K562 (cell line): Measurements from ENCODE around the gene ZNF460. TPM values are rescaled to one million over a fixed set of nuclear protein-coding genes. Genes with fewer than 3 reads are reported as not detected.
A peak's percentile ranks its signal among the peaks of the same experiment; 100 is the strongest.

Experiments
- C11orf30 ChIP-seq: fragments of 450-650 bp; IDR thresholded peaks from 2 replicates; pipeline ENCODE4 v1.6.1; 2016; ENCODE audit warnings: low read depth, mild to moderate bottlenecking
- CREB3 ChIP-seq: fragments of 450-650 bp; conservative IDR thresholded peaks from 2 replicates; pipeline ENCODE4 v1.6.1; 2016; ENCODE audit warnings: missing genetic modification characterization, low read depth, mild to moderate bottlenecking, missing compliant biosample characterization, moderate library complexity
- EP400 ChIP-seq: fragments of 450-650 bp; IDR thresholded peaks from 2 replicates; pipeline ENCODE4 v1.6.1; 2017; ENCODE audit warnings: antibody characterized with exemption, mild to moderate bottlenecking, moderate library complexity
- HMGN3 ChIP-seq: IDR thresholded peaks from 2 replicates; pipeline ENCODE4 v1.6.1; 2011; ENCODE audit warnings: borderline replicate concordance, low read depth, mild to moderate bottlenecking, mixed read lengths, low read length; ENCODE audit not compliant: insufficient read length; ENCODE audit errors: extremely low read depth
- HSF4 ChIP-seq: fragments of 250-450 bp; sonication (Bioruptor Pico); IDR thresholded peaks from 2 replicates; pipeline ENCODE4 v2.1.2; 2022; ENCODE audit warnings: mild to moderate bottlenecking, moderate library complexity, borderline replicate concordance
- MGA ChIP-seq: fragments of 450-650 bp; IDR thresholded peaks from 2 replicates; pipeline ENCODE4 v1.6.1; 2016; ENCODE audit warnings: mild to moderate bottlenecking, moderate library complexity
- SOX6 ChIP-seq: fragments of 450-650 bp; IDR thresholded peaks from 2 replicates; pipeline ENCODE4 v1.6.1; 2014; ENCODE audit warnings: mild to moderate bottlenecking
- ZNF175 ChIP-seq: fragments of 200-800 bp; sonication (Bioruptor generic); IDR thresholded peaks from 2 replicates; pipeline ENCODE4 v1.6.1; 2016; ENCODE audit warnings: low read depth, mild to moderate bottlenecking, missing genetic modification characterization, missing compliant biosample characterization
- ZNF311 ChIP-seq: fragments of 250-450 bp; sonication (Bioruptor Pico); IDR thresholded peaks from 2 replicates; pipeline ENCODE4 v1.4.0; 2020; ENCODE audit warnings: mild to moderate bottlenecking, moderate library complexity
- polyA plus RNA-seq, 8 experiments: library from polyadenylated mRNA; depleted of rRNA in 4 of 8; stranded (reverse) in 5 of 8; unstranded in 3 of 8; fragments of >200 nt; fragmentation: Nextera tagmentation in 2 of 8; fragmentation: Illumina TruSeq in 1 of 8; extraction: Ambion mirVana in 2 of 8; extraction: Trizol in 1 of 8; gene quantifications; 2 replicates each; pipeline versions ENCODE4 v1.2.1 to v1.2.3, GENCODE V29; 2011 to 2014; ENCODE audit warnings: inconsistent platforms in 1 of 8, missing spikeins in 1 of 8
- total RNA-seq, 7 experiments: library from RNA; depleted of rRNA in 6 of 7; stranded (reverse); fragments of >200 nt in 6 of 7; fragmentation: Illumina TruSeq in 2 of 7; extraction: Trizol in 2 of 7; gene quantifications; 2 replicates each; pipeline versions ENCODE4 v1.2.1 to v1.2.3, GENCODE V29; 2011 to 2021; ENCODE audit warnings: low replicate concordance in 1 of 7
- TF ChIP-seq, protein P1 (sequence below): fragments of 200-800 bp; sonication (Bioruptor generic); IDR thresholded peaks from 2 replicates; pipeline ENCODE4 v1.6.1; 2017; ENCODE audit warnings: missing genetic modification characterization, missing compliant biosample characterization

Gene ZNF460
- total and polyA plus RNA-seq, 9 of the 15 experiments (the other 6 are each of a cell fraction or from before 2014, with no cell fraction given) = 0.45 to 36.2 (median 16.6) TPM

DNA sequence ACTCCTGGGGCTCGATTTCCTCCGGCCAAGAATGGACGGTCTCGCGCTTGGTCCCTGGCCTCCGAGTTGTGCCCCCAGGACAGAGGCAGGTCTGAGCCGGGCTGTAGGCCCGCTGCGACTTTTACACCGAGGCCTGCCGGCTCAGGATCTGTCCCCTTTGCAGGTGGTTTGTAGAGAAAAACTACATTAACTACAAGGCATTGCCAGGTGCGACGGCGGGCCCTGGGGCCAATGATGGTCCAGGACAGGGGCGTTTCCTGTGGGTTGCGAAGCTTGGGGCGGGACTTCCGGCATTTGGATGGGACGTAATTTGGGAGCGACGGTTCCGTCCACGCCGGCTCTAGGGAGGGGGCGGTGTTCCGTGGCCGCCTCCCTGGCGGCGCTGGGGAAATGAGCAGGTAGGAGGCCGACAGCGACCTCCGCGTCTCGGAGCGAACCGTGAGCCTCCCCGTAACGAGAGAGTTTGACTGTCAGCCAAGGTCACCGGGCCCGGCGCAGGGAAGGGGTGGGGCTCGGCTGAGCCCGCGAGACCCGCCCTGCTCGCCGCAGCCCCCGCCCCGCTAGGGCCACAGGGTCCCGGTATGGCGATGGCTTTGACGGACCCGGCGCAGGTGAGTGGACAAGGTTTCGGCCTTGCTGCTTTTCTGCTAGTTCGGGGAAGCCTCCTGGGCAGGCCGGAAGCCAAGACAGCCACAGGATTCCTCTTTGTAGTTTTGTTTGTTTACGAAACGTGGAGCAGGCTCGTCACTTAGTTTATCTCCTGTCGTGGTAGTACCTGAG, 39.8 kb upstream of the ZNF460 start, which contains the start of gene ZNF805 (continued):
- TF ChIP-seq CREB3 (tag) (peak; percentile 61; the same call in 1 of the 2 replicates), ZNF311 (CRISPR knock-in tag) (no peak), MGA (peak; percentile 61; the same call in 1 of the 2 replicates), HMGN3 (peak; percentile 85), C11orf30 (peak; percentile 93), SOX6 (peak; percentile 27; the same call in 1 of the 2 replicates), HSF4 (CRISPR knock-in tag) (no peak), EP400 (peak; percentile 96), ZNF175 (CRISPR knock-in tag) (0 out of 2 replicates have a peak, but pooled peaks have one; percentile 21)
- TF ChIP-seq, protein P1, sequence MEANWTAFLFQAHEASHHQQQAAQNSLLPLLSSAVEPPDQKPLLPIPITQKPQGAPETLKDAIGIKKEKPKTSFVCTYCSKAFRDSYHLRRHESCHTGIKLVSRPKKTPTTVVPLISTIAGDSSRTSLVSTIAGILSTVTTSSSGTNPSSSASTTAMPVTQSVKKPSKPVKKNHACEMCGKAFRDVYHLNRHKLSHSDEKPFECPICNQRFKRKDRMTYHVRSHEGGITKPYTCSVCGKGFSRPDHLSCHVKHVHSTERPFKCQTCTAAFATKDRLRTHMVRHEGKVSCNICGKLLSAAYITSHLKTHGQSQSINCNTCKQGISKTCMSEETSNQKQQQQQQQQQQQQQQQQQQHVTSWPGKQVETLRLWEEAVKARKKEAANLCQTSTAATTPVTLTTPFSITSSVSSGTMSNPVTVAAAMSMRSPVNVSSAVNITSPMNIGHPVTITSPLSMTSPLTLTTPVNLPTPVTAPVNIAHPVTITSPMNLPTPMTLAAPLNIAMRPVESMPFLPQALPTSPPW (CRISPR knock-in tag) = peak; percentile 94
- TF ChIP-seq, all 486 proteins: peak for 125
